Left hindlimb (tissue), 1 donor: ENCODE measurements around the gene PNPT1.

Experiments used
- DNase-seq: peaks from one replicate; pipeline ENCODE4 v3.0.0-alpha.2; 2018

Gene PNPT1

DNA sequence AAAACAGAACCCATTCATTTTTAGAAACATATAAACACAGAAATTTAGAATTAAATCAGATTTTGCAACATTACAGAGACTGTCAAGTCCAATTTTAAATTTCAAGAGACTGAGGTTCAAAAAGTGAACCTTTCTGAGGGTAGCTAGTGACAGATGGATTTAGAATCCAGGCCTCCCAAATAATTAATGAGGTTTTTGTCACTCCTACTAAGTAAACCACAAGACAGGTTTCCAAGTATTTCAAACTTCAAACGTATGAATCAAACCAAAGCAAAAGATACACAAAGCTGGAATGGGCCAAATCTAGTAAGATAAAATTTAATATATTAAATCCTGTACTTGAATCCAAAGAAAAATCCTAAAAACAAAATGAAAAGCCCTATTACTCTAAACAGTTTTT is 101.5 kb downstream of the PNPT1 start:
- DNase-seq, result no peak

DNA sequence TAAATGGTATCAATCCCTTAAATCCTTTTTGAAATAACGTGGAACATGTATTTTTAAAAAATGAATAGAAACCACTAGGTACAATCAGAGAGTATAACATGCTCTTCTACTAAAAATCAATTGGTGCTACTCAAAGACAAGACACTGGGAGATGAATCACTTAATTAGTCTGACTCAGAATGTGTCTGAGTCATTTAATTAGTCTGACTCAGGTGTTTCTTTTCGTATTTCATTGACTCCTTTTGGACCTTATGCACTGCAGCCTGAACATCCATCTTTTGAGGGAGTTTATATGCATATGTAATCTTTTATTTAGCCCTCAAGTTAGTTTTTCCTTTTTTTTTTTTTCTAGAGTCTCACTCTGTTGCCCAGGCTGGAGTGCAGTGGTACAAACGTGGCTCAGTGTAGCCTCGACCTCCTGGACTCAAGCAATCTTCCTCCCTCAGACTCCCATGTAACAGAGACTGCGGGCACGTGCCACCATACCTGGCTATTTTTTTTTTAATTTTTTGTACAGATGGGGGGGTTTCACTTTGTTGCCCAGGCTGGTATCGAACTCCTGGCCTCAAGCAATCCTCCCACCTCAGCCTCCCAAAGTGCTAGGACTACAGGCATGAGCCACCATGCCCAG is 102.7 kb downstream of the PNPT1 start:
- DNase-seq, result no peak

DNA sequence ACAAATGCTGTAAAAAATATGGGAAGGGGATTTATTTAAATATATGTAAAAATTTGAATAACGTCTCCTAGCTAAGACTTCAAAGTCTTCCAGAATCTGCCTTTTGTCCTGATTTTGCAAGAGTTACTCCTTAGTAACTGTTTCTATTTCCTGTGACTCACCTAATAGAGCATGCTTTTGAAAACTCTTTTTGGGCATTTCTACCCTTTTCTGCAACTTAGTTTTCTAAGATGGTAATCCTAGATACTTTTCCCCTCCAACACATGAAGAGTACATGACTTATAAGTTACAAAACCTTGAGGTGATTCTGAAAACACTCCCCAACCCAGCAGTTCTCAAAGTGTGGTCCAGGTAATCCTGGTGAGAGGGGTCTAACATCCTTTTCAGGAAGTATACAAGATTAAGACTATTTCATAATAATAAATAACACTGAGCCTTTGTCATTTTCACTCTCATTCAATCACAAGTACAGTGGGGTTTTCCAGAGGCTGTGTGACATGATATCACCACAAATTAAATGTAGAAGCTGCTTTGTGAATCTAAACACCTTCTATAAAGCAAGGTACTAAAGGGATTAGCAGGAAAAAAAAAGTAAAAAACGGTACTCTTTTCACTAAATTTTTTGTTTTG is 108.1 kb downstream of the PNPT1 start:
- no peak for DNase-seq
